GM19035 (cell line): Measurements from ENCODE around the gene SUPT6H.
A peak's percentile ranks its signal among the peaks of the same experiment; 100 is the strongest.

ENCODE experiments used
- ATAC-seq: cut with Tn5 transposase; IDR thresholded peaks from one replicate; pipeline ENCODE4 v1.9.1; 2021; ENCODE audit not compliant: unreplicated experiment

Gene SUPT6H

GRCh38 chr17:28700278-28700677, 38.3 kb downstream of the SUPT6H start:
- ATAC-seq, result no peak

- no peak for ATAC-seq
Observed at GRCh38 chr17:28700830-28701492, 39.0 kb downstream of the SUPT6H start.

DNA sequence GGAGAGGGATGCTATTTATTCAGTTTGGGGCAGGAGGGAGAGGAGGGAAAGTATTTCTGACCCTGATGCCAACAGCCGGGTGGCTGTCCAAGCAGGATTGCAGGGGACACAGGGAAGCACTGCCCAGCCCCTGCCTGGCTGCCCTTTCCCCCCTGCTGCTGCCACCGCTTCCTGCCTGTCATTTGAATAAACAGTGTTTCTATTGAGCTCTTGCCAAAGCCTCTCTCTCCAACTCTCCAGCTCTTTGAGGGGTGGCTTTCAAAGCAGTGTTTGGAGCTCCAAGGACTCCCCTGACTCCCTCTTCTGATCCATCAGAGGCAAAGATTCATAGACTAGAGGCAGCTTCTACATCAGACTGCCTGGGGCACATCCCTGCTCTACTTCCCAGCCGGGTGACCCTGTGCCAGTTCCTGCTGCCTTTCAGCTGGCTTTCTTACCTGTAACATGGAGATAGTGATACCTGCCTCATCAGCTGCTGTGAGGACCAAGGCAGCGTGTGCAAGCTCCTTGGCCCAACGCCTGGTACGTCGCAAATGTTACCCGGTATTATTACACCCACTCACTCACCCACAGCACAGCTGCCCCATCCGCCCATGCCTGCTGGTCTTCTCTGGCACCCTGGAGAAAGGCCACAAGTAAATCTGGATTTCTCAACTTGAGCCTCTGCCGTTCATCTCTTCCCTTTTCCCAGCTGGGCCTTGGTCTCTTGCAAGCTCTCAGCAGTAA, 40.2 kb downstream of the SUPT6H start:
- no peak for ATAC-seq

DNA sequence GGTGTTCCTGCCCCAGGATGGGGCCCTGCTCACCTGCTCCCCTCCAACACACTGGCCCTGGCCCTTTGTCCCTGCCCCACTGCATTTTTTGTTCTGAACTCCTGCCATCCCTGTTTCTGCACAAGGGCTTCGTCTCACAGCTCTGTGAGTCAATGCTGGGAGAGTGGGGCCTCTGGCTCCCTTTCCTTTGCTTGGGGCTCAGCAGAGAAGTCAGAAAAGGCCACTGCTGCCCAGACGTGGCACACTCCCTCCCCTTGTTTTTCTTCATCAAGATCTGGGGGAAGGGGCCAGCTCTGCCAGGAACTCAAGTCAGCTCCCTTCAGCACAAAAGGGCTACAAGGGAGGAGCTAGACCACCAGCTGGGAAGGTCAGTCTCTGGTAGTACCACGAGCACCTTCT, 40.7 kb downstream of the SUPT6H start:
- ATAC-seq, result no peak

DNA sequence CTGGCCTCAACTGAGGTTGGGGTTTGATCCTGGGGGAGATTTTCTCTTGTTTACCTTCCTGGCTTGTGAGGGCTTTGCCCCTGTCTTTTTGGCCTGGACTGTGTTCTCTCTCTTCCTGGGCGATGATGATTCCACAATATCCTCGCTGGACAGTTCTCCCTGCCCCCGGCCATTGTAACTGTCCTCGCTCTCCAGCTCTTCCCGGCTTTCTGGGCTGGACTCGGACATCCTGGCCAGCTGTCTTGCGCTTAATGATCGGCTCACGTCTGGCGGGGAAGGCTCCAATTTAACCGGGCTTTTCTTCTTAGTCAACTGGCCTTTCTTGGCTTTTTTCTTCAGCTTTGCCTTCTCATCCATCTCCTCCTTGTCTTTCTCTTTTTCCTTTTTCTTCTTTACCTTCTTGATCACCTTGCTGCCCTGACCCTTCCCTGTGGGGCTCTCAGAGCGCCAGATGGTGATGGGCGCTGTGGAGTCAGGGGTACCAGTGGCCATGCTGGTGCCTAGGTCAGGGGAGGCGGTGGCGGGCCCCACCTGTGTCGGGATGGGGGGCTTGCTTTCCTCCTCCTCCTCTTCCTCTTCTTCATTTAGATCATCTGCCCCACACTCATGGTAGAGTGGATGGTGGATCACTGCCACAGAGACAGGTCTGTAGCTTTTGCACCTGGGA, 41.7 kb downstream of the SUPT6H start:
- ATAC-seq, result no peak

- no peak for ATAC-seq
Observed at GRCh38 chr17:28704219-28704858, 42.3 kb downstream of the SUPT6H start.

GRCh38 chr17:28705074-28705659, 43.2 kb downstream of the SUPT6H start:
- ATAC-seq, result no peak

- no peak for ATAC-seq
Observed at GRCh38 chr17:28705728-28706334, 43.8 kb downstream of the SUPT6H start.

DNA sequence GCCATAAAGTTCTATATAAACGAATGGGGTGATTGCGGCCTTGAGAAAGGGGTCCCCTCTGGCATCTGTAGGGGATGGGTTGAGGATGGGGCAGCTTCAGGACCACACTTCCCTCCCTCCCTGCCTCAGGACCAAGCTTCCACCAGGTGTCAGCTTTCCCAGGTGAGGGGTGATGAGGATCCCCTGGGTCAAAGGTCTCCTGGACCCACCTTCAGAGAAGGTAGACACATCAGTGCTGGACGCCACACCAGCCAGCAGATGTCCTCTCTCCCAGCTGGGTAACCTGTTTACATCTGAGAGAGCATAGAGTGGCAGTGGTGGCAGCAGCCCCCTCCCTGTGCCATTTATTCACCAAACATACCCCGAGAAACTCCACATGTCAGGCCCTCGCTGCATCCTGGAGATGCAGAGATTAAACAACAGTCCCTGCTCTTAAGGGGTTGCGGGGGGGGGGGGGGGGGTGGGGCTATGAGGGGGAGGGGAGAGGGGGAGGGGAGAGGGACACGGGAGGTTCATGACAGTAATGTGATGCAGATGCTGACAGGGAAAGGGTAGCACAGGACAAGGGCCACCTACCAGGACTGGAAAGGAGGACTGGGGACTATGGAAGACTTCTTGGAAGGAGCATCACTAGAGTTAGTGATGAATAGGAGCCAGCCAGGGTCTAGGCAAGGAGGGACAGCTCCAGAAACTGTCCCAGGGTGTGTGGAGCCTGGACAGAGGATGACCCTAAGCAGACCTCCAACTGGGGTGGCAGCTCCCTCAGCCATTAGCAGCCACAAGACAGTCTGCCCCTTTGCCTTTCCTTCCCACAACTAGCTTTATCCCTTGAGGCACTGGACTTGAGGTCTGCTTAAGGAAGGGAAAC, 44.7 kb downstream of the SUPT6H start:
- no peak for ATAC-seq

- ATAC-seq, result no peak
Observed at GRCh38 chr17:28707339-28707720, 45.3 kb downstream of the SUPT6H start.

GRCh38 chr17:28710861-28711722, 49.1 kb downstream of the SUPT6H start:
- ATAC-seq, result peak; percentile 77

DNA sequence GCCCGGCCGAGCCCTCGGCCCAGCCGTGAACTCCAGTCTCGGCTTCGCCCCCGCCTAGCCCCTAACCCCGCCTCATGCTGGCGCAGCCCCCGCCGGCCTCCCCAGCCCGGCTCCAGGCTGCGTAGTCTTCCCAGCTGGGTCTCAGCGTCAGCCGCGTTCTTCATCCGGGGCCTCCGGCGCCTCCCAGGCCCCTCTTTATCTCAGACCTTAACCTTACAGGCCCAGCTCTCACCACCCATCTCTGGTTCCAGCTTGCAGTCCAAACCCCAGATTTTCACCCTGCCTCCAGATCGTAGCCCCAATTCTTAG, 49.7 kb downstream of the SUPT6H start, which contains the start of gene PROCA1:
PROCA1 (minus strand) TSS at position 166 of the 309 bp plus-strand sequence. CDS start 228 bp downstream, outside the sequence.
- no peak for ATAC-seq

DNA sequence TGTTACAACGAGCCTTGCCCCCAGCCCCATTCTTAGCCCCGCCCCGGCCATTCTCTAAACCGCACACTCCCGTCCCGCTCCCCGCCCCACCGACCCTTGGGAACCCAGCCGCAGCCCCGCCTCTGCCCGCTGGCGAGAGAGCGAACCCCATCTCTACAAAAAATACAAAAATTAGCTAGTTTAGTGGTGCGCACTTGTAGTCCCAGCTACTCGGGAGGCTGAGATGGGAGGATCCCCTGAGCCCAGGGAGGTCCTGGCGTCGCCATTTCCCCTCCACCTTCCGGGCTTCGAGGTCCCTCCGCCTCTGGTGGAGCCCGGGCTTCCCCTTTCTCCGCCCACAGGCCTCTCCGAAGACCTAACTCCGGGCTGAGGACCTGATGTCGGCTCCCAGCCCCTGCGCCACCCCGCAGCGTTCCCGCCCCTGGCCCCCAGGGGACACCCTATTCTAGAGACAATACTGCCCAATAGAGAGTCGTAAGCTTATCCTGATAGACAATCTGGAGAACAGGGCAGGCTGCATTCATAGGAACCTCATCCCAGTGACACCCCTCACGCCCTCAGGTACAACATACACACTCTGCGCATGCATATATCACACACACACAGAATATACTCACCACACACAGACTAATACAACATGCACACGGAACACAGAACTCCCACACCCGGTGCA, 50.2 kb downstream of the SUPT6H start:
- no peak for ATAC-seq

DNA sequence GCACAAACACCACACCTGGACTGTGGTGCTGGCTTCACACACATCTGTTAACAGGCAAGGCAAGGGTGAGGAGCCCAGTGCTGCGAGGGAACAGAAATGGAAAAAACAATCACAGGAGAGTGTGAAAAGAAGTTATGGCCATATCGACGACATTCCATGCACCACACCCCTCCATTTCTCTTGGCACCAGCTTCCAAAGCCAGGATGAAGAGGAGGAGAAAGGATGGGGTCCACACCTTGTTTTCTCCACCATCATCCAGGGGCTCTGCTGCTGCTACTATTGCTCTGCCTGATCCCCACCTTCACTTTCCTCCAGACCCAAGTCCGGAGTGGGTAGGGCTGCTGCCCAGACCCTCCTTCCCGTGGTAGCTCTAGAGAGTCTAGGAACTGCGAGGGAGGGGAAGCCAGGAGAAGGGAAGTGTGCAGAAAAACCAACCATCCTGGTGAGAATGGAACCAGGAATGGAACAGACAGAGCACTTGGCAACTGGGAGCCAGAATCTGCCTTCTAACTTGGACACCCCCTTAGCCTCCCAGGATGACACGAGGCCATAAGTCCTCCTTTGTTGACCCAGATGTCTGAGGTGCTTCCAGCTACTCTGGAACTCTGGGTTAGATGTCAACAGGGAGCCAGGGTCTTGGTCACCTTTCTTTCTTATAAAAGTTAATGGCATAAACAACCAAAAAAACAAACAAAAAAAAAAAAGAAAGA, 50.9 kb downstream of the SUPT6H start:
- no peak for ATAC-seq

DNA sequence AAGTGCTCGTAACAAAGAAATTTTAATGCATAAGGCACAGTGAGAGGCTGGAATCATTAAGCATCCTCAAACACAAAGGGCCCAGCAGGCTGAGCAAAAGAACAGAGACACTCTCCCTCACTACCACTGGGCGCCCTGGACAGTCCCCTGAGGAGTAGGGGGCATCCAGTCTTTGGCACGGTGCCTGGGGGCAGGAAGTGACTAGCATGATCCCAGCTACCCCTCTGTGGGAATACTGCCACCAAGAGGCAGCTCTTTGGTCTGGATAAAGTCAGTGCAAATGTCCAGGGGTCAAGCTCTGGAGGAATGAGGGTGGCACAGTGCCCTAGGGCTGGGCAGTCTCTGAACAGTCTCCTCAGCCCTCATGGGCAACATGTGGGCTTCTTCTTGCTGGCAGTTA, 52.3 kb downstream of the SUPT6H start:
- no peak for ATAC-seq

- ATAC-seq, result no peak
Observed at GRCh38 chr17:28715217-28715616, 53.2 kb downstream of the SUPT6H start.

- ATAC-seq, result no peak
Observed at GRCh38 chr17:28716740-28717577, 55.0 kb downstream of the SUPT6H start.
